HG02885 (cell line): ENCODE results near the gene SERPINI1.

Experiments
- ATAC-seq: cut with Tn5 transposase; IDR thresholded peaks from one replicate; pipeline ENCODE4 v1.9.1; 2021; ENCODE audit warnings: mild to moderate bottlenecking; ENCODE audit not compliant: unreplicated experiment, poor library complexity

The SERPINI1 gene

DNA sequence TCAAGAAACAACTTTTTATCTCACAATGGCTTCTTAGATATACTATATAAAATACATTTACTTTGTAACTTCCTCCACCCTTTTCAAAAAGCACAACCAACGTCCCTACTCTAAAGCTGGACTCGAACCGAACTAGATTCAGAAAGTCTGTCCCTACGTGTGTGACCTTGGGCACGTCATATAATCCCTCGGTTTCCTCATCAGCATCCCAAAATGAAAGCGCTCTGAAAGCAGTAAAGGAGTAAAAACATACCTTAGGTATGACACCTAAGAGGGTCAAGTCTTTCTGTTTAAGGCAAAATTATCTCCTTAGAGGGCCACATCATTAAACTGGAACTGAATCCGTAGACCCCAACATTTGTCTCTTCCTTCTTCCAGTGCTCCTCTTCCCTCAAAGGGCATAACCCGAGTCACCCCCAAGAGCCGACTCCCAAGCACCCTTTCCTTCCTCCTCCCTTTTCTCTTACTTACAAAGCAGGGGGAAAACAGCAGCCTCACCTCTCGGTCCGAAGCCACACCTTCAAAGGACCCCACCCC lies 1.5 kb upstream of the SERPINI1 start:
- ATAC-seq, result no peak

DNA sequence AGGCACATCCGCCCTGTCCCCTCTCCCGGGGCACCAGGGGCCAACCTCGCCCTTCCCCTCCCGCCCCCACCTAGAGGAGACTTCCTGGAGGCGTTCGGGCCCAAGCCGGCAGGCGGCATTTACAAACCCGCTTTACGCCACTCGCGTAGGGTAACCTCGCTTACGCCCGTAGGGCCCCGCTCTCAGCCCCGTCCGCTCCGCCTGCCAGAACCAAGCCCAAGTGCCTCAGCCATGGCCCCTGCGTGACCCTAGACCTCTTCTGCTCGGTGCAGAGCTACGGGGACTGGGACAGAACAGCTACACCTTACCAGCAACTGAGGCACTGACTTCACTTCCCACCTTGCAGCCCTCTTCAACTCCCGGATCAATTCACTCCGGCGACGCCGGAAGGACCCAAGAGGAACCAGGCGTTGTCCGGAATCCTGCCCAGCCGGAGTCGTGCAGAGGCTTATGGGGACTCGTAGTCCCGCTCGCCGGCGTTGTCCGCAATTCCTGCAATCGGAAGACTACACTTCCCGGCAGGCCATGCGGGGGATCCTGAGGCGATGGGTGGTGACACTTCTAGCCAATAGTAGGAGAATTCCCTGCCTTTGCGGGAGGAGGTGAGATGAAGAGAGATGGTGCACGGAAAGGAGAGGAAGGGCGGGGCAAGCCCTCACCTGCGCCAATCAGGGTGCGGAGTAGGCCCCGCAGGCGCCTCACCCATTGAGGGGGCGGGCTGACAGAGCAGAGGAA lies 856 bp upstream of the SERPINI1 start, which contains the start of gene PDCD10:
PDCD10 (minus strand) TSS at position 395 of the 735 bp plus-strand sequence. CDS start 14,735 bp downstream, outside the sequence.
- peak; percentile 85 for ATAC-seq

DNA sequence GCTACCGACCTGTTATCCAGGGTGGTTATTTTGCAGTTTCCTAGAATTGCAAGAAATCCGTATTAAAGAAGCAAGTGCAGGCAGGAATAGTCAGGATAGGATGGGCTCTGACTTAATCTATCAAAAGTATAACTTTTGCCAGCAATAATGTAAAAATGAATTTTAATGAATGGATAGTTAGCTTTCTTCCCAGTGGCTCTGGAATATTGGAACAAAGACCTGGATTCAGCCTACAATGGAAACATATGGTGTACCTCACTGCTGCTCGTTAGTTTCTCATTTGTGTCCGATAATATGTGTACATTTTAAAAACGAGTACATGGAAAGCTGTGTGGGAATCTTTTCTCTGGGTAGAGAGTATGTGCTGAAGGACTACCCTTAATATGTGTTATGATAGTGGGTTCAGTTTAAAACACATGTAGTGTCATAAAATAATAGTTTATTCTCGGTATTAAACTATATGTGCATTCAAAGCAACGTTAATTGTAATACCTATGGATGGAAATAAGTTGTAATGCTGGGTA lies 805 bp downstream of the SERPINI1 start:
- no peak for ATAC-seq

DNA sequence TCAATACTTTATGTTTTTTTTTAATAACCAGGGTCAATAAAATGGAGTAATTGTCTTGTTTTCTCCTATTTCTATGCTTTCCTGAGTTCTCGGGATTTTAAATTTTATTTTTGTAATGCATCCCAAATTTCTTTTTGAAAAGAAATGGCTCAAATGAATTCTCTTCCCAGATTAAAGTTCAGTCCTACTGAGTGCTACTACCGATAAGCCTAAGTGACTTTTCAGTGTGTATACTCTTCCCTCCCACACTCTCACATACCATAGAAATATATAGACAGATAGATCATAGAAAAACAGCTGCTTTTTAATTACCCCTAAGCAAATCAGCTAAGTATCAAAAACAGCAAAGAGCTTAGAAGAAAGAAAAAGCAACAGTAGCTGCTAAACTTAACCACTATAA lies 1.5 kb downstream of the SERPINI1 start:
- ATAC-seq, result no peak

DNA sequence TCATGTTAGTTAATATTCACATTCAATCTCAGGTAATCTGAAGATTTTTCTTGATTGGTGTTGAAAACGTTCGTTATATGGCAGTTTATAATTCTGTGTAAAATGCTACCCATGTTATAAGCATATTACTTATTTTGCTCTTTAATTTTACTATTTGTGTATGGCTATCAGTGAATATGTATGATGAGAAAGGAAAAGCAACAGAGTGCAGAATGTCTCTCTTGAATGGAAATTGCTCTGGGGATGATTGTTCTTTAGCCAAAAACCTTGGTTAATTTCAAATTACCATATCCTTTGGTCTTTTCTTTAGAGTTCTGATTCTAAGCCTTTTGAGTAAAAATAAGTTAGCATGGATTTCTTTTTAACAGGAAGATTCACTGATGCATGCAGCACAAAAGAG lies 2.5 kb downstream of the SERPINI1 start:
- no peak for ATAC-seq

DNA sequence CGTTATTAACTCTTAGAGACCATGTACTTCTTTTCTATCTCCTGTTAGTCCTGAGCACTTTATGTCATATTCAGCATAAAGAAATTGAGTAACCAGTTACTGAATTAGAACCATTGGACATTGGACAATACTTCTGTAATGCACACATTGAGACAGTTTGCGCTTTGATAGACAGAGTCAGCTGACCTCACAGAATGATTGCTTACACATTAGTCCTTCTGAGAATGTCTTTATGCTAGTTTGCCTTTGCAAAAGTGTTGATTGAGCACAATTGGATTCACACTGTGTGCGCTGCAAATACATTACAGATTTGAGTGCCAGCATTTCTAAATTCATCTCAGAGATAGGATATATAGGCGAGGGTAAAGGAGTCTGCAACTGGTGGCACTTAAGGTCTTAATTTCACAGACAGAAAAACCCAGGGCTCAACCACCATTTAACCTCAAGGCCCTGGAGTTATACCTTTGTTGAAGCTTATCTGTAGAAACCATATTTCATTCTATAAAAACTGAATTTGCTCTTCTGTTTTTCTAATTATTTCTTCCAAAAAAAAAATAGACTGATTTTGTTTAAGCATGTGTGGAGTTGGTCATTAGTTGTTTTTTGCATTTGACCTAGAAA lies 3.8 kb downstream of the SERPINI1 start:
- ATAC-seq, result no peak

GRCh38 chr3:167740961-167741587 lies 5.6 kb downstream of the SERPINI1 start:
- ATAC-seq, result peak; percentile 95

GRCh38 chr3:167742338-167742737 lies 6.8 kb downstream of the SERPINI1 start:
- ATAC-seq, result no peak

GRCh38 chr3:167743799-167744198 lies 8.3 kb downstream of the SERPINI1 start:
- no peak for ATAC-seq

- no peak for ATAC-seq
Observed at GRCh38 chr3:167749209-167749608, 13.7 kb downstream of the SERPINI1 start.

DNA sequence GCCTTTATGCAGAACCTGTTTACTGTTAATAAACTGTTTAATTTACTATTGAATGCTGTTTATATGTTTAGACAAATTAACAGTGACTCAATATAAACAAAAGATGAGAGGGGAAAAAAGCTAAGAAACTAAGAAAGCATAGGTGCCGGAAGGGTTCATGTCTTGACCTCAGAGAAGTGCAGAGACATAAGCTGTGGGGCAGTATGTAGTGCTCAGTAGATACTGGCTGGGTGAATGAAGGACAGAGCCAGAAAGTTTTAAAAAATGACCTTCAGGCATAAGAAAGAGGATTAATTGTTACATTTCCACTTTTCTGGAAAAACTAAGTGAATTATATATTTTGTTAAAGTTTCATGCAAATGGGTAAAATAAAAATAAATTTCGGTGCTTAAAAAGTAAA lies 14.2 kb downstream of the SERPINI1 start:
- ATAC-seq, result no peak

DNA sequence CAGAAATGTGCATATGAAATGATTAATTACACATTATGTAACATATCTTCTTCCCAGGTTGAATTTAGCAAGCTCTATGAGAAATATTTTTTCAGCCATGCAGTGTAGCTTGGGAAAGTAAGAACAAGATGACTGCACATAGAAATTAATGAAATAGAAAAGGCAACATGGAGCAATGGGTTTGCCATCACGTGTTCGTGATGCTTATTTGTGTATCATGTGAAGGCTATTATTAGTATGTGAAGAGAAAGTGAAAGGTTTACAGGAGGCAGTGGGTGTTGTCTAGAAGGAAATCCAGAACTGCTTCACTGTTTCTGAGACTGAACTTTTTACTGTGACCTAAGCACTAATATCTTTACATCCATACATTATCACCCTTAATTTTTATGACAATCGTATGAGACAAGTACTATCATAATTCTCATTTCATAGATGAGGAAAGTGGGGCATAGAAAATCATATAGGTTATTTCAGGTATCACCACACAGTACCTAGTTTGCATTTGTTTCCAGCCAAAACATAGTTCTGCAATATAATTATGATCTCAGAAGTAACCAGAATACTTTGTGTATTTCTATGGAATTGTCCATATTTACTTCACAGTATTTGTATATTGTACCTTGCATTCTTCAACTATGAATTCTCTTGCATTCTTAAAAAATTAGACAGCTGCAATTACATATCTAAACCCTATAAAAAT lies 14.9 kb downstream of the SERPINI1 start:
- ATAC-seq, result peak; percentile 98

DNA sequence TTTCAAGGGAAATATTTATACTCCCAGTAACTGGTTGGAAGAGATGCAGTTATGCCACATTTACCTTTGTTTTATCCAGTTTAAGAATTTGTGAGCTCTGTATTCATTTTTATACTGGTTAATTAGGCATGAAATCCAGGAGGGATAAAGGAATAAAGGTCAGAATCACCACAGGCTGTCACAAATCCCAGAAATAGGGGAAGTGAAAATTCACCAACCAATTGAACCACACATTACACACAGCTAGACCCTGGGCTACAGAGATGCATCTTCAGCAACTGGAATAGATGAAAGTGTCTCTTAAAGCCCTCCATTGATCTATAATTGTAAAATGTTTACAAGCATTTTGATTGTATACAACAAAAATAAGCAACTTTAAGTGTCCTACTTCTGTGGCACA lies 18.5 kb downstream of the SERPINI1 start:
- ATAC-seq, result no peak

DNA sequence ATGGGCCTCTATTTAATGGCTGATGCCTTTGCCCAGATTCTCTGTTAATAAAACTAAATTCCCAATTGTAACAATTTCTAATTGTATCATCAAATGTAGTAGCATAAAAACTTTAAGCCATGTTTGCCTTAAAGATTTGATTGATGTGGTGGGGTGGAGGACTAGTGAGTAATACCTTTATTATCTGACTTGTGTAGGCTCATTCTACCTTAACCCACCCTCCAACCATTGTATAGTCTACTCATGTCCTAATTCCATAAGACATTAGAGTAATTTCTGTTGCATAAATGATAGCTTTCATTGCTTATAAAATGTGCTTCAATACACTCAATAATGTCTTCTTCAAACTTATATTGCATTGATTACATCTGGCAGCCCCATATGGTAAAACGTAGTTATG lies 25.8 kb downstream of the SERPINI1 start:
- no peak for ATAC-seq

- peak; percentile 68 for ATAC-seq
Observed at GRCh38 chr3:167762296-167762695, 26.8 kb downstream of the SERPINI1 start.

GRCh38 chr3:167772992-167773391 lies 37.5 kb downstream of the SERPINI1 start:
- peak; percentile 40 for ATAC-seq

GRCh38 chr3:167773584-167773983 lies 38.1 kb downstream of the SERPINI1 start:
- peak; percentile 90 for ATAC-seq

DNA sequence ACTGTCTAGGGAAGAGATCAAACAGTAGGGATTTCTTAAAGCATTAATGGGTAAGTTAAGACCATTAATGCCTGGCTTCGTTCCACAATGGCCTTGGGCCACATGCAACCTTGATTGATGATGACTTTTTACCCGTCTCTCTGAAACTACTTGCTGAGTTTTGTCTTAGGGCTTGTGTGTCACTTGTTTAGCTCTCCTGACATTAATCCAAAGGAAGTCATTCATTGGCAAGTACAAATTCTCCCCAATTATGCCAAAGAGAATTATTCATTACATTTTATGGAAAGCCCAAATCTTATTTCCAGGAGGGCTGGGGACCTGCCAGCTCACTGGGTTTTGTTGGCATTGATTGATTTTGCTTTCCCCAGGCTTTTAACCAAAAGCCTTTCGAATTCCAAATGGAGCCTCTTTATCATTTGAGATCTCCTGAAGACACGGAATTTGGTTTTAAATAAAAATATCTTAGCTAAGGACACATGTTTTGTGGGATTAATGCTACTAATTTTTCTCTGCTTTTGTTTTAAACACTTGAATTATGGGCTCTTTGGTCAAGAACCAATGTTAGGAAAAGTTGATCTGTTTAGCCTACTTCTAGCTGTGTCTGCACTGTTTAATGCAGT lies 40.7 kb downstream of the SERPINI1 start:
- ATAC-seq, result no peak

- ATAC-seq, result peak; percentile 36
Observed at GRCh38 chr3:167777356-167777755, 41.8 kb downstream of the SERPINI1 start.
